ENCODE results near the gene GPC1.

GPC1 gene

DNA sequence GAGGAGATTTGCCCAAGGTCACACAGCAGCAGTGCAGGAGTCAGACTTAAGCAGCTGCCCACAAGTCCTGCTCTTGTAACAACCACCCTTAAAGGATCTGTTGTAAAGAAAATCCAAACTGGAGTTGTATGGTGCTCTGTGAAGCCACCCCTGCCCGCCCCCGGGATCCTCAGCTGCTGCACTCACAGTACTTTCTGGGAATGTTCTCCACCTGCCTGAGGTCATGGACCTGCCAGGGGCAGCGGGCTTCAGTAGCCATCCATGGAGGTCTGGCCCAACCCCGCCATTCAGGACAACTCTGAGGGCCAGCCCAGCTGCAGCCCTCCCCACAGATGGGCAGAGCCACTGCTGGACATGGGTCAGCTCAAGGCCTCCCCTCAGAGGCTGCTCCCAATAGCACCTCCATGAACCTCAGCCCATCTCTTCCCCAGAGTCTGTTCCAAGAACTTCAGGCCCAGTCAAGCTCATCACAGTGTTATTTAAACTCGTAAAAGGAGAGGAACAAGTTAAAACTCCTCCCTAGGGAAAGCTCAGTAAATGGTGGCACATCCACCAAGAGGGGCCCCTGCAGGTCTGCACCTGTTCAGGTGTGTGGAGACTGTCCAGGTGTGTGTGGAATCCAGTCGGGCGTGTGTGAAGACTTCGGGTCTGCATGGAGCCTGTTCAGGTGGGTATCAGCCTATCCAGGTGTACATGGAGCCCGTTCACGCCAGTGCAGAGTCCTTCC is 39.4 kb upstream of the GPC1 start:
- Histone ChIP-seq H3K9ac (ENCODE audit: low read length) (no peak overlapping the region), H3K4me2 (ENCODE audit: low read length) (no peak overlapping the region), H3K27me3 (ENCODE audit: low read depth, low read length) (no peaks in the 10 kb centered on the region), H4K20me1 (ENCODE audit: insufficient read depth, low read length) (no peaks in the 10 kb centered on the region), H3K4me3 (ENCODE audit: low read length) (no peak overlapping the region), H3K36me3 (replicated peaks; ENCODE audit: low read depth, low read length) (no peaks in the 10 kb centered on the region), H2AFZ (ENCODE audit: low read depth, low read length) (no peak overlapping the region), H3K79me2 (ENCODE audit: low read length) (no peaks in the 10 kb centered on the region), H3K9me3 (ENCODE audit: insufficient read depth, low read length) (no peaks in the 10 kb centered on the region), H3K27ac (ENCODE audit: low read length) (no peak overlapping the region), H3K4me1 (ENCODE audit: low read length) (no peaks in the 10 kb centered on the region)
- no peak for TF ChIP-seq EZH2phosphoT487 (IDR thresholded peaks at IDR 0.05; ENCODE audit: low read depth)
- TF ChIP-seq, protein P1, sequence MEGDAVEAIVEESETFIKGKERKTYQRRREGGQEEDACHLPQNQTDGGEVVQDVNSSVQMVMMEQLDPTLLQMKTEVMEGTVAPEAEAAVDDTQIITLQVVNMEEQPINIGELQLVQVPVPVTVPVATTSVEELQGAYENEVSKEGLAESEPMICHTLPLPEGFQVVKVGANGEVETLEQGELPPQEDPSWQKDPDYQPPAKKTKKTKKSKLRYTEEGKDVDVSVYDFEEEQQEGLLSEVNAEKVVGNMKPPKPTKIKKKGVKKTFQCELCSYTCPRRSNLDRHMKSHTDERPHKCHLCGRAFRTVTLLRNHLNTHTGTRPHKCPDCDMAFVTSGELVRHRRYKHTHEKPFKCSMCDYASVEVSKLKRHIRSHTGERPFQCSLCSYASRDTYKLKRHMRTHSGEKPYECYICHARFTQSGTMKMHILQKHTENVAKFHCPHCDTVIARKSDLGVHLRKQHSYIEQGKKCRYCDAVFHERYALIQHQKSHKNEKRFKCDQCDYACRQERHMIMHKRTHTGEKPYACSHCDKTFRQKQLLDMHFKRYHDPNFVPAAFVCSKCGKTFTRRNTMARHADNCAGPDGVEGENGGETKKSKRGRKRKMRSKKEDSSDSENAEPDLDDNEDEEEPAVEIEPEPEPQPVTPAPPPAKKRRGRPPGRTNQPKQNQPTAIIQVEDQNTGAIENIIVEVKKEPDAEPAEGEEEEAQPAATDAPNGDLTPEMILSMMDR (IDR thresholded peaks at IDR 0.05; ENCODE audit: low read depth, low read length) = no peak

DNA sequence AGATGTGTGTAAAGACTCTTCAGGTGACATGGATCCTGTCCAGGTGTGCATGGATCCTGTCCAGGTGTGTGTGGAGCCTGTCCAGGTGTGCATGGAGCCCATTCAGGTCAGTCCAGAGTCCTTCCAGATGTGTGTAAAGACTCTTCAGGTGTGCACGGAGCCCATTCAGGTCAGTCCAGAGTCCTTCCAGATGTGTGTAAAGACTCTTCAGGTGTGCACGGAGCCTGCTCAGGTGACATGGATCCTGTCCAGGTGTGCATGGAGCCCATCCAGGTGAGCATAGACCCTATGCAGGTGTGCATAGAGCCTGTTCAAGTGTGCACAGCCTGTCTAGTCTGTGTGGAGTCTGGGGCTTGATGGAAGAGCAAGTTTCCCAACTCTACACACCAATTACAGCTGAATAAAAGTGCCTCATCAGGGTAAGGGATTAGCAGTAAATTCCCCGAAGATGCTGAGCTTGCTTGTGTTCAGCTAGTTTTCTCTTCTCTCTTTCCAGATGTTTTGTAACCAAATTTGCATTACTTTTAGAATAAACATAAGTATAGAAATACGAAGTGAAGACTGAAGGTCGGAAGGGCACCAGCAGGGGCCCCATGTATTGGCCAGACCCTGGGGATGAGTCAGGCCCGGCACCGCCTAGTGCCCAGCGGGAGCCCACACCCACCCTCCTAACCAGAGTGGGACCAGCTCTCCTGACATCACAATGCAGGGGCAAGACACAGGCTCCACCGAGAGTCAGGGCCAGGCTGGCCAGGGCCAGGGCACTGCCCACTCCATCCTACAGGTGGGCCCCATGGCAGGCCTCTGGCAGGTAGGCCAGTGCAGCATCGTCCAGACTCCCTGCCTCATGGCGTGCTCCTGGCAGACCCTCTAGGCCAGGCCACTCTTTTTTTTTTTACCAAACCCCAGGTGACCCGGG is 38.6 kb upstream of the GPC1 start:
- no peak for TF ChIP-seq EZH2phosphoT487 (IDR thresholded peaks at IDR 0.05; ENCODE audit: low read depth)
- TF ChIP-seq, protein P1 (IDR thresholded peaks at IDR 0.05; ENCODE audit: low read depth, low read length) = no peak
- Histone ChIP-seq H3K4me2 (ENCODE audit: low read length) (no peak overlapping the region), H3K4me3 (ENCODE audit: low read length) (no peak overlapping the region), H3K4me1 (ENCODE audit: low read length) (no peaks in the 10 kb centered on the region), H3K27ac (ENCODE audit: low read length) (no peak overlapping the region), H3K9ac (ENCODE audit: low read length) (no peak overlapping the region), H4K20me1 (ENCODE audit: insufficient read depth, low read length) (no peaks in the 10 kb centered on the region), H3K9me3 (ENCODE audit: insufficient read depth, low read length) (no peaks in the 10 kb centered on the region), H3K79me2 (ENCODE audit: low read length) (no peaks in the 10 kb centered on the region), H3K27me3 (ENCODE audit: low read depth, low read length) (no peaks in the 10 kb centered on the region), H3K36me3 (replicated peaks; ENCODE audit: low read depth, low read length) (no peaks in the 10 kb centered on the region), H2AFZ (ENCODE audit: low read depth, low read length) (no peak overlapping the region)

DNA sequence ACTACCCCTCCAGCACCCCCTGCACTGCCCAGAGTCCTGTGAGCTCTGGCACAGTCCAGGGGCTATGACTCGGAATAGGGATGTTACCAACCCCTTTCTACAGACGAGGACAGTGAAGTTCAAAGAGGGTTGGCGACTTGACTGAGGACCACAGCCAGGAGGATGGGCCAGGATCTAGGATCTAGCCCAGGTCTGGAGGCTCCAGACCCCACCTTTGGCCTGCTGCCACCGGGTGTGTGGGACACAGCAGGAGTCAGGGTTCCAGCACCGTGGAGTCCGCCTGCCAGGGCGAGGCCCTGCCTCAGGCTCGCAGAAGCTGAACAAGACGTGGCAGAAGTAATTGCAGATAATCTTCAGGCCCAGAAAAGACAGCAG is 37.9 kb upstream of the GPC1 start:
- no peak for TF ChIP-seq EZH2phosphoT487 (IDR thresholded peaks at IDR 0.05; ENCODE audit: low read depth)
- TF ChIP-seq, protein P1 (IDR thresholded peaks at IDR 0.05; ENCODE audit: low read depth, low read length) = no peak
- no peak overlapping the region for H3K4me3 ChIP-seq (ENCODE audit: low read length)
- no peaks in the 10 kb centered on the region for H3K79me2 ChIP-seq (ENCODE audit: low read length)
- no peaks in the 10 kb centered on the region for H4K20me1 ChIP-seq (ENCODE audit: insufficient read depth, low read length)
- H3K27me3 ChIP-seq (ENCODE audit: low read depth, low read length) = no peaks in the 10 kb centered on the region
- H3K27ac ChIP-seq (ENCODE audit: low read length) = no peak overlapping the region
- H2AFZ ChIP-seq (ENCODE audit: low read depth, low read length) = no peak overlapping the region
- H3K36me3 ChIP-seq (replicated peaks; ENCODE audit: low read depth, low read length) = no peaks in the 10 kb centered on the region
- no peaks in the 10 kb centered on the region for H3K9me3 ChIP-seq (ENCODE audit: insufficient read depth, low read length)
- no peaks in the 10 kb centered on the region for H3K4me1 ChIP-seq (ENCODE audit: low read length)
- no peak overlapping the region for H3K9ac ChIP-seq (ENCODE audit: low read length)
- H3K4me2 ChIP-seq (ENCODE audit: low read length) = no peak overlapping the region

DNA sequence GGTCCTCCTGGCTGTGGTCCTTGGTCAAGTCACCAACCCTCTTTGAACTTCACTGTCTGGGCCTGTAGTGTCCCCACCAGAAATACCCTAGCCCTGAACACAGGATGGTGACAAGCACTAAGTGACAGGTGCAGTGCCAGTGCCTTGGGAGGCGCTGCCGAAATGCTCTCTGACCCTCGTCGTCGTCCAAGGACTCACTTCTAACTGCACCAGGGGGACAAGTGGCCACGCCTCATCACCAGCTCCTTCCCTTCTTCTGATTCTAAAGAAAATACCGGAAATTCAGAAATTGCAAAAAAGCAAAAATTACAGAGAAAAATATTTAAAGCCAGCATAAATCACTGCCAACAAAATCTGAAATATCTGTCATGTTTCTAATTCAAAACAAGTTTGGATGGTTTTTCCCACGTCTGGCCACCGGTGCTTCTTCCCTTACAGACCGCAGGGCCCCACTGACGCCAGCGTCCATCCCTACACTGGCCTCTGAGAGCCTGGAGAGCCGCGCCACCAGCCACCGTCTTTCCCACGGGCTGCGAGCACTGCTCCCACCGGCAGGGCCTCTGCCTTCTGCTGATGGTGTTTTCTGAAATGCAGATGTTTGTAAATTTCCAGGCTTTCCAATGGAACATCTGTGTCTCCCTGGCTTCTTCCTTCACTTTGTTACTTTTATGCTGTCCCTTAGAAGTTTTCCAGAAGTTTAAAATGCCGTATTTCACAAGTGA is 37.4 kb upstream of the GPC1 start:
- Histone ChIP-seq H3K4me2 (ENCODE audit: low read length) (no peak overlapping the region), H3K9me3 (ENCODE audit: insufficient read depth, low read length) (no peaks in the 10 kb centered on the region), H4K20me1 (ENCODE audit: insufficient read depth, low read length) (no peaks in the 10 kb centered on the region), H3K27me3 (ENCODE audit: low read depth, low read length) (no peaks in the 10 kb centered on the region), H3K4me1 (ENCODE audit: low read length) (no peaks in the 10 kb centered on the region), H3K9ac (ENCODE audit: low read length) (no peak overlapping the region), H3K4me3 (ENCODE audit: low read length) (no peak overlapping the region), H3K79me2 (ENCODE audit: low read length) (no peaks in the 10 kb centered on the region), H3K36me3 (replicated peaks; ENCODE audit: low read depth, low read length) (no peaks in the 10 kb centered on the region), H3K27ac (ENCODE audit: low read length) (no peak overlapping the region), H2AFZ (ENCODE audit: low read depth, low read length) (no peak overlapping the region)
- no peak for TF ChIP-seq EZH2phosphoT487 (IDR thresholded peaks at IDR 0.05; ENCODE audit: low read depth)
- TF ChIP-seq, protein P1 (IDR thresholded peaks at IDR 0.05; ENCODE audit: low read depth, low read length) = no peak

Data from OCI-LY3 (cell line).